Activated T-cell treated with anti-CD3 and anti-CD28 coated beads for 1 hour (primary cell): ENCODE results near the gene CABP2.
"Not testable (repeated sequence)": the region's sequence is repeated elsewhere in the genome, so short reads cannot be mapped to it uniquely, and the experiment has no call there.

Source experiments
- DNase-seq: peaks from one replicate; pipeline ENCODE4 v3.0.0-alpha.2; 2020; ENCODE audit warnings: low read depth

The CABP2 gene

GRCh38 chr11:67476692-67477091 is 46.6 kb downstream of the CABP2 start:
- not testable (repeated sequence) for DNase-seq

- no peak for DNase-seq
These were observed 50.4 kb downstream of the CABP2 start for GRCh38 chr11:67472882-67473281.

- no peak for DNase-seq
These were observed 52.8 kb downstream of the CABP2 start for GRCh38 chr11:67470337-67471002.

GRCh38 chr11:67469508-67469811 is 53.8 kb downstream of the CABP2 start:
- DNase-seq: no peak
